ENCODE data around the gene SLC35F2. TPM values are rescaled to one million over a fixed set of nuclear protein-coding genes. Genes with fewer than 3 reads are reported as not detected.
A peak's percentile ranks its signal among the peaks of the same experiment; 100 is the strongest.

SLC35F2 gene
- total and polyA plus RNA-seq, 2 of the 13 experiments (the other 11 are each of a cell fraction or from before 2014, with no cell fraction given), result 5.8 to 20.3 TPM

GRCh38 chr11:107818491-107818890, 40.1 kb downstream of the SLC35F2 start (continued):
- no peak for TF ChIP-seq CCDC6 (CRISPR knock-in tag; IDR thresholded peaks at IDR 0.05)
- TF ChIP-seq MNT (IDR thresholded peaks at IDR 0.05), result no peak

GRCh38 chr11:107816028-107816427, 42.6 kb downstream of the SLC35F2 start:
- no peak overlapping the region for H3K4me2 ChIP-seq (ENCODE audit: low read depth, low read length)
- CTCF ChIA-PET (ENCODE audit: low intra/inter-chr PET ratio, low total read pairs), result no interaction called here
- no peak overlapping the region for H3K9ac ChIP-seq (ENCODE audit: insufficient read depth, low read depth, low read length)
- no peak overlapping the region for H2AFZ ChIP-seq (ENCODE audit: low read length)
- H3K4me1 ChIP-seq (ENCODE audit: insufficient read depth, low read length), result peaks cover 11% of the 10 kb centered on the region
- 93% methylated on average over 2 of the region's 2 CpGs for WGBS (ENCODE audit: low lambda C conversion rate)
- DNase-seq (ENCODE audit: low spot score) (no peak), FAIRE-seq (no peak), ATAC-seq (no peak)
- no peaks in the 10 kb centered on the region for H4K20me1 ChIP-seq (ENCODE audit: insufficient read depth, low read length)
- POLR2A ChIA-PET, result no interaction called here
- intact Hi-C loops (cut with micrococcal nuclease; ENCODE audit: unreplicated experiment), result no loop called here
- no TSS peak for BruUV-seq (replicated peaks)
- TF ChIP-seq NR2C2 (CRISPR knock-in tag; IDR thresholded peaks at IDR 0.05; ENCODE audit: borderline replicate concordance) (no peak), MAFF (IDR thresholded peaks at IDR 0.05; ENCODE audit: low read depth, low read length) (peak; percentile 50), MAFK (conservative IDR thresholded peaks at IDR 0.05 in 1 of 2, IDR thresholded peaks at IDR 0.05 in 1 of 2; ENCODE audit: low read length in 2 of 2) (peak; percentile 52 to 64; a peak in 3 of 4 replicates), ZNF770 (CRISPR knock-in tag; IDR thresholded peaks at IDR 0.05) (peak; percentile 53; the same call in 1 of the 2 replicates), SALL2 (CRISPR knock-in tag; IDR thresholded peaks at IDR 0.05) (no peak), ZXDC (CRISPR knock-in tag; IDR thresholded peaks at IDR 0.05) (no peak)
- no peaks in the 10 kb centered on the region for H3K27me3 ChIP-seq (ENCODE audit: control insufficient read depth in 1 of 2, insufficient read depth in 2 of 2, low read length in 2 of 2)
- H3K27ac ChIP-seq (ENCODE audit: extremely low read length, insufficient read depth, low read length), result no peak overlapping the region
- H3K79me2 ChIP-seq (ENCODE audit: insufficient read depth, low read length), result no peaks in the 10 kb centered on the region
- H3K4me3 ChIP-seq (replicated peaks in 1 of 3; ENCODE audit: insufficient read depth in 1 of 3, low read depth in 2 of 3, low read length in 3 of 3), result no peak overlapping the region
- in situ Hi-C loops (cut with HindIII; ENCODE audit: extremely low pct_ligation_motif_present, low pct_unique_long_range_greater_than_20kb), result no loop called here
- no peaks in the 10 kb centered on the region for H3K36me3 ChIP-seq (replicated peaks in 1 of 2; ENCODE audit: control insufficient read depth in 1 of 2, insufficient read depth in 2 of 2, low read length in 2 of 2)
- no peaks in the 10 kb centered on the region for H3K9me3 ChIP-seq (ENCODE audit: low read length)

Measured in HepG2 (cell line).